Subcutaneous adipose tissue (tissue), 4 donors: Measurements from ENCODE around the gene ASIC1. TPM values are rescaled to one million over a fixed set of nuclear protein-coding genes. Genes with fewer than 3 reads are reported as not detected.

Experiments
- total RNA-seq, 4 donors: library from RNA; depleted of rRNA; stranded (reverse); fragments of >200 nt; gene quantifications; one replicate each; pipeline ENCODE4 v1.1.0, GENCODE V29; 2016
- TF ChIP-seq, protein P1 (sequence below): fragments of 450-650 bp; IDR thresholded peaks from one replicate; pipeline ENCODE4 v1.5.1; 2016; ENCODE audit warnings: low read depth, mild to moderate bottlenecking, control low read depth, antibody characterized with exemption, moderate library complexity

Gene ASIC1
- total RNA-seq, 4 donors from 2014 or later, result 0.38 to 3.1 (median 1.0) TPM

- TF ChIP-seq, protein P1, sequence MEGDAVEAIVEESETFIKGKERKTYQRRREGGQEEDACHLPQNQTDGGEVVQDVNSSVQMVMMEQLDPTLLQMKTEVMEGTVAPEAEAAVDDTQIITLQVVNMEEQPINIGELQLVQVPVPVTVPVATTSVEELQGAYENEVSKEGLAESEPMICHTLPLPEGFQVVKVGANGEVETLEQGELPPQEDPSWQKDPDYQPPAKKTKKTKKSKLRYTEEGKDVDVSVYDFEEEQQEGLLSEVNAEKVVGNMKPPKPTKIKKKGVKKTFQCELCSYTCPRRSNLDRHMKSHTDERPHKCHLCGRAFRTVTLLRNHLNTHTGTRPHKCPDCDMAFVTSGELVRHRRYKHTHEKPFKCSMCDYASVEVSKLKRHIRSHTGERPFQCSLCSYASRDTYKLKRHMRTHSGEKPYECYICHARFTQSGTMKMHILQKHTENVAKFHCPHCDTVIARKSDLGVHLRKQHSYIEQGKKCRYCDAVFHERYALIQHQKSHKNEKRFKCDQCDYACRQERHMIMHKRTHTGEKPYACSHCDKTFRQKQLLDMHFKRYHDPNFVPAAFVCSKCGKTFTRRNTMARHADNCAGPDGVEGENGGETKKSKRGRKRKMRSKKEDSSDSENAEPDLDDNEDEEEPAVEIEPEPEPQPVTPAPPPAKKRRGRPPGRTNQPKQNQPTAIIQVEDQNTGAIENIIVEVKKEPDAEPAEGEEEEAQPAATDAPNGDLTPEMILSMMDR, result no peak
These were observed 65.8 kb downstream of the ASIC1 start for GRCh38 chr12:50123203-50123602.

DNA sequence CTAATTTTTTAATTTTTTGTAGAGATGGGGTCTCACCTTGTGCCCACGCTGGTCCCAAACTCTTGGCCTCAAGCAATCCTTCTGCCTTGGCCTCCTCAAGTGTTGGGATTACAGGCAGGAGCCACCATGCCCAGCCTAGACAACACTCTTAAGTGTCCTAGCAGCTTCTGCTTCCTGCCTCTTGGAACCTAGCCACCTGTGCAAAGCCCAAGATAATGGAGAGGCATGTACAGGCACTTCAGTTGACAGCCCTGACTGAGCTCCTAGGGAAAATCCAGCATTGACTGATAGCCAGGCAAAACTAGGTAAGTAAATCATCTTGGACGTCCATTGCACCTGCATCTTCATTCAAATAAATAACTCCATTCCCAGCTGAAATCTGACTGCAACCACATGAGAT, 70.2 kb downstream of the ASIC1 start:
- TF ChIP-seq, protein P1, result no peak

DNA sequence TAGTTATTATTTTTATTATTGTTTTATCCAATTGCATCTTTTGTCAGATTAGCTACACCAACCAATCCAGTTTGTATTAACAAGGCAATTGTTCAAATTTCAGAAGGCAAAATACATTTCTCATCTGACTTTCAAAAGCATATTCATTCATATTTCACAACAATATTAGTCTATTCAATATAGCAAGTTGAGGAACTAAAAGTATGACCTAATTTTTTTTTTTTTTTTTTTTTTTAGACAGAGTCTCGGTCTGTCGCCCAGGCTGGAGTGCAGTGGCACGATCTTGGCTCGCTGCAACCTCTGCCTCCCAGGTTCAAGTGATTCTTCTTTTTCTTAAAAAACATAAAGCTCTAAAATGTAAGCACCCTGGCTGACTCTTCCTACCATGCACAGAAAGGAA, 71.9 kb downstream of the ASIC1 start:
- TF ChIP-seq, protein P1, result no peak

DNA sequence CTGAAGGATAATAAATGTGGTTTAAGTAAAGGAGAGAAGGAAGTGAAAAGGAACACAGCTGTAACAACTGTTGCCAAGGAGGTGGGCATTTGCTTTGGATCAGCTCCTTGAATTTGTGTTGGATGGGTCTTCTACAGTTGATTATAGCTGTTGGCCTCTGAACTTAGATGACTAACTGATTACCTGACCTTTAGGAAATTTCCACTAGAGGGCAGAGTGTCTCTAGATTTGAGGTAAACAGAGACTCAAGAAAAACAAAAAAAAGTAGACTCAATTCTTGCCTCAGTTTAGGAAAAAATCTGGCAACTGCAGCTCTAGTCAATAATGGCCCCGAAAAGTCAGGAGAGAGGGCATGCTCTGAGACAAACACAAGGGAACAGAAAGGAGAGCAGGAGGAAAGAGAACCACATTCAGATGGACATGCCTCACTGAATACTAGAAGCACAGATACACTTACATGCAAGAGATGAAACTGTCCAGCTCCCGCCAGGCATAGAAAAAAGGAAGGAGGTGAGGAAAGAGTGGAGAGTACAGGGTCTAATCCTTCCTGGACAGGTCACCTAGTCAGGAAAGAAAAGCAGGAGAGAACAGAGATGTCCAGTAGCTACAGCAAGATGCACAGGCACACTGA, 75.2 kb downstream of the ASIC1 start:
- TF ChIP-seq, protein P1, result no peak

Other genes starting within 250 kb of the ASIC1 start
- gene NCKAP5L, start 229.2 kb upstream of the ASIC1 start, total RNA-seq, result 10 to 100 TPM in 3 of 4 donors, 1 to 10 TPM in 1; 9.1 to 23.9 (median 13.0) TPM
- 1 to 10 TPM; 1.9 to 3.4 (median 2.7) TPM for gene BCDIN3D, start 214.5 kb upstream of the ASIC1 start, total RNA-seq
- 1 to 10 TPM in 1 of 4 donors, not detected in 3; 1.2 TPM for gene FAIM2, start 153.7 kb upstream of the ASIC1 start, total RNA-seq
- not detected for gene AQP2, start 106.9 kb upstream of the ASIC1 start, total RNA-seq
- not detected for gene AQP5, start 95.7 kb upstream of the ASIC1 start, total RNA-seq
- gene AQP6, start 84.6 kb upstream of the ASIC1 start, total RNA-seq, result 1 to 10 TPM in 1 of 4 donors, not detected in 3; 1.9 TPM
- 10 to 100 TPM in 3 of 4 donors, 1 to 10 TPM in 1; 5.5 to 18.5 (median 15.0) TPM for gene RACGAP1, start 32.1 kb upstream of the ASIC1 start, total RNA-seq
- 10 to 100 TPM; 44.7 to 61.6 (median 46.5) TPM for gene SMARCD1, start 27.7 kb downstream of the ASIC1 start, total RNA-seq
- 1,000 to 10,000 TPM; 1,589 to 4,641 (median 3,196) TPM for gene GPD1, start 46.4 kb downstream of the ASIC1 start, total RNA-seq
- 100 to 1,000 TPM; 106 to 258 (median 118) TPM for gene COX14, start 54.6 kb downstream of the ASIC1 start, total RNA-seq
- gene CERS5, start 109.8 kb downstream of the ASIC1 start, total RNA-seq, result 10 to 100 TPM; 20.9 to 33.7 (median 27.0) TPM
- 100 to 1,000 TPM; 194 to 256 (median 228) TPM for gene LIMA1, start 225.9 kb downstream of the ASIC1 start, total RNA-seq